Right lobe of liver (tissue), 6 donors: Measurements from ENCODE around the gene KRT84. TPM values are rescaled to one million over a fixed set of nuclear protein-coding genes. Genes with fewer than 3 reads are reported as not detected.

ENCODE experiments used
- ATAC-seq, 4 donors: fragments of 200-7000 bp; cut with Tn5 transposase; one replicate each; pipeline ENCODE4 v1.9.1; 2020; ENCODE audit warnings: mild to moderate bottlenecking in 4 of 4, moderate library complexity in 4 of 4
- DNase-seq, 3 donors: peaks; one replicate each; pipeline ENCODE4 v3.0.0-alpha.2; 2020
- H3K27ac ChIP-seq, 3 donors: fragments of 200-600 bp; one replicate each; pipeline ENCODE4 v1.8.0; 2022
- H3K27me3 ChIP-seq, 2 donors: fragments of 200-600 bp; one replicate each; pipeline ENCODE4 v1.8.0; 2022
- H3K36me3 ChIP-seq, 4 donors: fragments of 200-600 bp; sonication (generic) in 1 of 4; one replicate each; pipeline versions ENCODE4 v1.5.1 to v1.8.0; 2017 to 2022; ENCODE audit warnings: control low read depth in 1 of 4
- H3K4me1 ChIP-seq, 4 donors: fragments of 200-600 bp; sonication (generic) in 1 of 4; one replicate each; pipeline versions ENCODE4 v1.5.1 to v1.8.0; 2017 to 2022; ENCODE audit warnings: control low read depth in 1 of 4
- H3K4me3 ChIP-seq, 3 donors: fragments of 200-600 bp; one replicate each; pipeline ENCODE4 v1.8.0; 2022
- H3K9me3 ChIP-seq, 4 donors: fragments of 200-600 bp; sonication (generic) in 1 of 4; one replicate each; pipeline versions ENCODE4 v1.5.1 to v1.8.0; 2017 to 2022; ENCODE audit warnings: control low read depth in 1 of 4
- CTCF ChIP-seq, 4 donors: fragments of 200-600 bp in 3 of 4; fragments of 450-650 bp in 1 of 4; IDR thresholded peaks; one replicate each; pipeline versions ENCODE4 v1.5.1 to v1.8.0; 2016 to 2022; ENCODE audit warnings: antibody characterized with exemption in 4 of 4, mild to moderate bottlenecking in 2 of 4
- POLR2A ChIP-seq: fragments of 450-650 bp; IDR thresholded peaks from one replicate; pipeline ENCODE4 v1.6.1; 2017; ENCODE audit warnings: antibody characterized with exemption, mild to moderate bottlenecking
- WGBS: methylation state at CpG from one replicate; pipeline ENCODE4 v1.1.6; 2018; ENCODE audit warnings: low coverage, low lambda C conversion rate; ENCODE audit not compliant: insufficient coverage; ENCODE audit errors: missing lambda C conversion rate; 5-methylcytosine and 5-hydroxymethylcytosine counted together
- intact Hi-C, 2 donors: fragments of 100-400 bp; cut with DNase I; formaldehyde crosslinking; loops; one replicate each; pipeline versions ENCODE4 v1.11.2 to v1.14.1; 2022
- total RNA-seq, 6 experiments: library from RNA; depleted of rRNA in 2 of 6; stranded (reverse); fragments of >200 nt in 2 of 6; fragmentation: NEBNext Ultra II Directional in 3 of 6; extraction: Animal tissue kit (Norgen Biotek cat#: 25700) in 3 of 6; gene quantifications; one replicate each; pipeline versions ENCODE4 v1.1.0 to v1.2.4, GENCODE V29; 2016 to 2023
- donor health status: DM: no; HTN: yes; CAD: no.
- donor health status: DM: no; HTN: no; CAD: no.
- donor health status: DM: no; HTN: no; CAD: no.
- donor health status: DM: no; HTN: yes; CAD: no.
- donor health status: DM: no; HTN: yes; CAD: no.

KRT84 gene
- total RNA-seq, 6 experiments from 2014 or later = not detected

GRCh38 chr12:52390739-52391617 is 5.5 kb upstream of the KRT84 start:
- H3K27ac ChIP-seq = no peak overlapping the region
- ATAC-seq (peak; percentile 22 to 41 (median 34)), DNase-seq (no peak)
- no peak overlapping the region for H3K4me3 ChIP-seq
- TF ChIP-seq CTCF (IDR thresholded peaks at IDR 0.05) = peak; percentile 27 to 49 (median 36)
- no peak for TF ChIP-seq POLR2A
- H3K4me1 ChIP-seq = no peaks in the 10 kb centered on the region
- H3K27me3 ChIP-seq = no peaks in the 10 kb centered on the region
- no peaks in the 10 kb centered on the region for H3K36me3 ChIP-seq
- H3K9me3 ChIP-seq = no peaks in the 10 kb centered on the region
- intact Hi-C loops = loop anchor here in 1 of 2 donors (10.0 kb wide), 1 partner anchor 174 kb away; no protein-coding TSS in a partner anchor
- WGBS = 40% methylated on average over 1 of the region's 11 CpGs

- ATAC-seq (no peak), DNase-seq (no peak)
- intact Hi-C loops = loop anchor here in 1 of 2 donors (10.0 kb wide), 1 partner anchor 175 kb away; no protein-coding TSS in a partner anchor
- no peaks in the 10 kb centered on the region for H3K36me3 ChIP-seq
- 53% methylated on average over 9 of the region's 9 CpGs for WGBS
- TF ChIP-seq POLR2A = no peak
- no peak for TF ChIP-seq CTCF (IDR thresholded peaks at IDR 0.05)
- H3K9me3 ChIP-seq = no peaks in the 10 kb centered on the region
- no peak overlapping the region for H3K27ac ChIP-seq
- no peaks in the 10 kb centered on the region for H3K4me1 ChIP-seq
- no peak overlapping the region for H3K4me3 ChIP-seq
- no peaks in the 10 kb centered on the region for H3K27me3 ChIP-seq
Measured at GRCh38 chr12:52389313-52390207, 4.1 kb upstream of the KRT84 start.

- Histone ChIP-seq H3K36me3 (no peaks in the 10 kb centered on the region), H3K9me3 (no peaks in the 10 kb centered on the region), H3K27me3 (no peaks in the 10 kb centered on the region), H3K4me1 (no peaks in the 10 kb centered on the region), H3K4me3 (no peak overlapping the region), H3K27ac (no peak overlapping the region)
- DNase-seq (no peak), ATAC-seq (no peak)
- intact Hi-C loops = no loop called here
- 78% methylated on average over 2 of the region's 2 CpGs for WGBS
- TF ChIP-seq CTCF (IDR thresholded peaks at IDR 0.05) (no peak), POLR2A (no peak)
Measured at GRCh38 chr12:52387859-52388258, 2.4 kb upstream of the KRT84 start.

GRCh38 chr12:52383331-52383730 is 2.1 kb downstream of the KRT84 start:
- H3K27me3 ChIP-seq = no peaks in the 10 kb centered on the region
- no peaks in the 10 kb centered on the region for H3K4me1 ChIP-seq
- H3K9me3 ChIP-seq = no peaks in the 10 kb centered on the region
- ATAC-seq (no peak), DNase-seq (no peak)
- H3K27ac ChIP-seq = no peak overlapping the region
- 100% methylated on average over 2 of the region's 3 CpGs for WGBS
- TF ChIP-seq CTCF (IDR thresholded peaks at IDR 0.05) = no peak
- TF ChIP-seq POLR2A = no peak
- H3K4me3 ChIP-seq = no peak overlapping the region
- intact Hi-C loops = no loop called here
- H3K36me3 ChIP-seq = no peaks in the 10 kb centered on the region
